Measurements from ENCODE around the gene METRN. TPM values are rescaled to one million over a fixed set of nuclear protein-coding genes. Genes with fewer than 3 reads are reported as not detected.

Gene METRN
- total and polyA plus RNA-seq, 2 donors (not counting 1 experiment from before 2014, with no cell fraction given) = 6.9 to 10.4 TPM

GRCh38 chr16:746637-747036 lies 31.7 kb downstream of the METRN start:
- CTCF ChIA-PET = no interaction called here

More at GRCh38 chr16:746637-747036, 31.7 kb downstream of the METRN start:
- no peaks in the 10 kb centered on the region for H4K20me1 ChIP-seq (ENCODE audit: control insufficient read depth, insufficient read depth, low read length, poor library complexity, severe bottlenecking)
- no peaks in the 10 kb centered on the region for H3K27me3 ChIP-seq (replicated peaks in 1 of 4; ENCODE audit: control extremely low read depth in 1 of 4, control insufficient read depth in 3 of 4, insufficient read depth in 4 of 4, low read length in 3 of 4)
- Mint-ChIP-seq H3K27me3 (no peaks in the 10 kb centered on the region), H3K27ac (no peak overlapping the region), H3K4me1 (no peaks in the 10 kb centered on the region), H3K4me3 (no peak overlapping the region), H3K9me3 (ENCODE audit: insufficient read depth) (no peaks in the 10 kb centered on the region)
- no peaks in the 10 kb centered on the region for H3K4me1 ChIP-seq (ENCODE audit: control insufficient read depth in 2 of 2, insufficient read depth in 2 of 2, low read length in 2 of 2)
- no peaks in the 10 kb centered on the region for H3K9me3 ChIP-seq (ENCODE audit: control extremely low read depth in 1 of 3, control insufficient read depth in 2 of 3, insufficient read depth in 1 of 3, low read length in 2 of 3)
- DNase-seq (no peak), ATAC-seq (ENCODE audit: low read depth) (no peak)
- no peak overlapping the region for H3K9ac ChIP-seq (ENCODE audit: low read length)
- POLR2A ChIA-PET = no interaction called here
- no peak overlapping the region for H3K4me3 ChIP-seq (ENCODE audit: control extremely low read depth in 1 of 5, extremely low read depth in 1 of 5, insufficient read depth in 1 of 5, low read depth in 2 of 5, low read length in 4 of 5)
- intact Hi-C loops (cut with micrococcal nuclease) = no loop called here
- no peaks in the 10 kb centered on the region for H3K79me2 ChIP-seq (ENCODE audit: control insufficient read depth, insufficient read depth, low read length)
- 100% methylated on average over 7 of the region's 13 CpGs for WGBS (ENCODE audit: insufficient coverage)
- H2AFZ ChIP-seq (ENCODE audit: insufficient read depth, low read depth, low read length, poor library complexity, severe bottlenecking) = no peak overlapping the region
- TF ChIP-seq CTCF (IDR thresholded peaks at IDR 0.05) (no peak), EZH2 (IDR thresholded peaks at IDR 0.05; ENCODE audit: borderline replicate concordance, insufficient read depth, low read depth, low read length, poor library complexity, severe bottlenecking) (no peak)
- no peaks in the 10 kb centered on the region for H3K36me3 ChIP-seq (replicated peaks in 1 of 2; ENCODE audit: control extremely low read depth in 1 of 2, control insufficient read depth in 1 of 2, extremely low read depth in 1 of 2, insufficient read depth in 2 of 2, low read length in 1 of 2)
- no peak overlapping the region for H3K27ac ChIP-seq (ENCODE audit: low read length in 2 of 2)
- H3K4me2 ChIP-seq (replicated peaks; ENCODE audit: low read depth, low read length, poor library complexity, severe bottlenecking) = no peak overlapping the region
